NCI-H2171 treated with DMSO at 0.1 percent for 48 hours (cell line): ENCODE measurements around the gene HPSE2.
A peak's percentile ranks its signal among the peaks of the same experiment; 100 is the strongest.
"Not testable (repeated sequence)": the region's sequence is repeated elsewhere in the genome, so short reads cannot be mapped to it uniquely, and the experiment has no call there.

Experiments used
- DNase-seq: peaks from one replicate; lab custom pipeline; 2025; lab: John Stamatoyannopoulos, UW

HPSE2 gene

DNA sequence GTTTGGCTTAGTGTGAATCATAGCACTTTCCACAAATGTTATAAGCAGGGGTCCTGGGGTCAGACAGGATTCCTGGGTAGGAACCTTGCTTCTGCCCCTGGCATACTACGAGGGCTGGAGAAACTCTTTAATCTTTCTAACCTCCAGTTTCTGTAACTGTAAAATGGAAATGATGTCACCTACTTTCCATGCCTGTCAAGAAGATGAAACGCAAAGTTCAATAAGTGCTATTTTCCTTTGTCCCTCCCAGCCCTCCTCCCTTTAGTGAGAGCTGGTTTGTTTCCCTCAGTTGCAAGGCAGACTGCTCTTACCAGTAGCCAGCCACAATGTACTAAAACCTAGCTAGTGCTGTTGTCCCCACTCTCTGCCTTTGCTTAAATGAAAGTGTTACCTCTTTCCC lies 671.8 kb downstream of the HPSE2 start:
- no peak for DNase-seq

- no peak for DNase-seq
These were observed 675.1 kb downstream of the HPSE2 start for GRCh38 chr10:98560565-98560964.

DNA sequence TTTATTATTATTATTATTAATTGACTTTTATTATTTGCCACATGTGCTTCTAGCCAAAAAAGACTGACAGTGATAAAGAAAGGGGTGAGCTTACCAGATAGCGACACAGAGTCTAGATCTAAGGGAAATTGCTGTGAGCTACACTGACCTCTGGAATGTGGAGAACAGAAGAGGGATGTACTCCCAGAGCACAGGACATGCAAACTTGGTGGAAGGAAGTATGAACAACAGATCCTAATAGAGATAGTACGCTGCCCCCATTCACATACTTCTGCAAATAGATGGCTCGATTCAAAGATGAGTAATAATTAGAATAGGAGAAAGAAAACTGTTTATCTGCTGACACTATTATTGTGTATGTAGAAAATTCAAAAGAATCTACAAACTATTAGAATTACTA lies 679.6 kb downstream of the HPSE2 start:
- DNase-seq, result no peak

DNA sequence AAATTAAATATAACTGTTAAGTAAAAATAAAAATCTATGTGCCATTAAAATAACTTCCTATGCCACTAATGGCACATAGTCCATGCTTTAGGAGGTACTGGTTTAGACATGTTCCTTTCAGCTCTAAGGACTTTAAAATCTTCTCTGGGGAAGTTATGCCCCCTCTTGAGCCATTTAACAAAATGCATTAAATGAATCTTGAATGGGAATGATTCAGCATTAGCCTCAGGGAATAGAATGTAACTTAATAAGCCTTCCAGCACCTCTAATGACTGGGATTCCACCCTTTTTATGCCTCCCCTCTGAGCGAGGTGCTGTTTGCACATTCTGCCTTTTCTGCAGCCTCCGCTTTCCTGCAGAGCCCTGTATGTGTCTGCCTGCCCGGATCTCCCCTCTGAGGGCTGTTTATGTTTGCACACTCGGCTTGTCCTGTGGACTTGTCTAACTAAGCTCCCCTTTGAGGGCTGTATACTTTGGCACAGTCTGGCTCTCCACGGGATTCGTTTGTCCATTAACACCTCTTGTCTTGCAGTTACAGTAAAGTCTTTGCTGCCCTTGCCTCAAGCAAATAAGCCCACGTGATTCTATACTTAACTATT lies 680.5 kb downstream of the HPSE2 start:
- DNase-seq, result peak; percentile 60

DNA sequence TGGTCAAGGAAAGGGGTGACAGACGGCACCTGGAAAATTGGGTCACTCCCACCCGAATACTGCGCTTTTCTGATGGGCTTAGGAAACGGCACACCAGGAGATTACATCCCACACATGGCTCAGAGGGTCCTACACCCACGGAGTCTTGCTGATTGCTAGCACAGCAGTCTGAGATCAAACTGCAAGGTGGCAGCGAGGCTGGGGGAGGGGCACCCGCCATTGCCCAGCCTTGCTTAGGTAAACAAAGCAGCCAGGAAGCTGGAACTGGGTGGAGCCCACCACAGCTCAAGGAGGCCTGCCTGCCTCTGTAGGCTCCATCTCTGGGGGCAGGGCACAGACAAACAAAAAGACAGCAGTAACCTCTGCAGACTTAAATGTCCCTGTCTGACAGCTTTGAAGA lies 694.1 kb downstream of the HPSE2 start:
- not testable (repeated sequence) for DNase-seq

GRCh38 chr10:98539578-98539977 lies 696.1 kb downstream of the HPSE2 start:
- DNase-seq, result no peak

GRCh38 chr10:98538472-98538871 lies 697.2 kb downstream of the HPSE2 start:
- no peak for DNase-seq

- no peak for DNase-seq
These were observed 699.1 kb downstream of the HPSE2 start for GRCh38 chr10:98536551-98536950.

DNA sequence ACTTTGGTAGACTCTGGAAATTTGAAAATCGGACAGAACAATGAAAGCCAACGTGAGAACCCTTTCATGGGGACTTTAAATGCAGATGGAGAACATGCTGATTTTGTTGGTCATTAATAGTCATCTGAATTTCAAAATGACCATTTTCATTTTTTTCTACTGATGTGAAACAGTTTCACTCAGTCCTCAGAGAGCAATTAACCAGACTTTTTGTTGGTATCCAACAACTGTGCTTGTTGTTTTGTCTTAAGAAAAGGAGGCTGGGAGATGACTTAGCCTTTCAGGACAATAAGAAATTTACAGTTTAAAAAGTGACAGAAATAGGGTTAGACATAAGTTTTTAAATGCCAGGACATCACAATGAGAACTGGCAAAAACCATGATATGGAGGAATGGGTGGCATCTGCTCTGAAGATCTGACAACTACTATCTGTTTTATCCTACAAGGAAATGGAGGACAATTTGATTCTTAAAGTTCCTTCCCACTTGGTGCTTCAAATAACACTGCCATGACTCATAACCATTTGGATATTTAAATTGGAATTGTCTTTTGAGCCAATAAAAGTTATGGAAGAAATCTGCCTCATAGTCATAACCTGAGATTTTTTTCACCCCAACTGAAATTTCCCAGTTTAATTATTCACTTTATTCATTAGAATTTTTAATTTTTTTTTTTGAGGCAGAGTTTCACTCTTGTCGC lies 701.8 kb downstream of the HPSE2 start:
- no peak for DNase-seq

DNA sequence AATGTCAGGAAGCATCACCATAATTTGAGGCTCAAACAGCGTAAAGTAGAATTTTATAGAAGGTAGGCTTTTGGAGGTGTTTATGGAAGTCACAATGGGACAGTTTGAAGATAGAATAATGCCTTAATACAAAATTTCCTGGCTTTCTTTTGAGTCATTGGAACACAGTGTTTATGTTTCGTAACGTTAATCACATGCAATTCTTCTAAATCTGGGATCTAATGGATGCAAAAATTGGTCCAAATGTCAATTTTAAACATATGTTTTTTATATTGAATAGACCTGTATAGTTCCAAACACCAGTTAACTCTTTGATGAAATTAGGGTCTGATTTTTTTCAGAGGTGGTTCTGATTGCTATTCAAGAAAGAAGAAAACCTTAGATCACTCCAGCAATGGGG lies 702.4 kb downstream of the HPSE2 start:
- no peak for DNase-seq

DNA sequence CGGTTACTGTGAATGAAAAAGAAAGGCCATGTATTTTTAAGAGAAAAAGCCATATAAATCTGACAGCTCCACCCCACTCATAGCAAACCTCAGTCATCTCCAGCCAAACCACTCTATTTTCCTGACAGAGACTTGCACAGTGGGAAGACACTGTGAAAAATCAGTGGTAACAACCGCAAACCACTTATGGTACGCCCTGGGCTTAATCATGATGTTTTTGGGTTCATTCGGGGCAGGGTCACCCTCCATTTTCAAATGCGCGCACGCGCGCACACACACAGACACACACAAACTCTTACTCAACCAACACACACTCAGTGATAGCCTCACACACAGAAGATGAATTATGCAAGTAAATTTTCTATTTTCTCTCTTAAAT lies 706.9 kb downstream of the HPSE2 start:
- DNase-seq, result no peak

GRCh38 chr10:98528166-98528804 lies 707.4 kb downstream of the HPSE2 start:
- DNase-seq, result no peak

DNA sequence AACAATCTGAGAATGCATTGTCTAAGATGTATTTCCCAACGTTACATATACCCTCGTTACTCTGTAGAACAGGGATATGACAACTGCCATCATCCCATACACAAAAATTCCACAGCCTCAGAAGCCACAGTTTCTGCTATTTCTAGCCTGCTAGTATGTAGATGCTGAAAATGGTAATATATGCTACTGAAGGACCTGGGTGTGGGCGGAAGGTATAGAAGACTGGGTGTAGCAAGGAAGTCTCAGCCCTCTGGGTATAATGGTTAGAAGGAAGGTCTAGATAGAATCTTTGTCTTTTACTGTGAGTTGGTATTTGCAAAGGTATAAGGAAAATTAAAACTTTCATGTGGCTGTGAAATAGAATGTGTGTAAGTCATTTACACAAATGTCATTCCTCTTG lies 709.7 kb downstream of the HPSE2 start:
- no peak for DNase-seq

- no peak for DNase-seq
These were observed 711.5 kb downstream of the HPSE2 start for GRCh38 chr10:98524124-98524523.

DNA sequence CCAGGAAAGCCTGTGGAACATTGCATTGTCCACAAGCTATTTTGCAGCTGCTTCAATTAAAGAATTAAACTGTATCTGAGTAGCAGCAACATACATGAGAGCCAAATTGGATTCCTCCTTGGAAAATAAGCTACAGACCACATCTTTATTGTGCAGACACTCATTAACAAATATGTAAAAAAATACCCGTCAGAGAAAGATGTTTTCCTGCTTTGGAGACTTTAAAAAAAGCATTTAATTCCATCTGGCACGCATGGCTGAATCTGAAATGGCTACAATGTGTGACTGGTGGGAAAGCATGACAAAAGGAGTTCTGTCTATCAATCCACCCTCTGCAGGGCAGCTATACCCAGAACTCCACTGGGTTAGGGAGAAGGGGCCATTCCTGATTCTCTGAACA lies 715.8 kb downstream of the HPSE2 start:
- DNase-seq, result no peak

DNA sequence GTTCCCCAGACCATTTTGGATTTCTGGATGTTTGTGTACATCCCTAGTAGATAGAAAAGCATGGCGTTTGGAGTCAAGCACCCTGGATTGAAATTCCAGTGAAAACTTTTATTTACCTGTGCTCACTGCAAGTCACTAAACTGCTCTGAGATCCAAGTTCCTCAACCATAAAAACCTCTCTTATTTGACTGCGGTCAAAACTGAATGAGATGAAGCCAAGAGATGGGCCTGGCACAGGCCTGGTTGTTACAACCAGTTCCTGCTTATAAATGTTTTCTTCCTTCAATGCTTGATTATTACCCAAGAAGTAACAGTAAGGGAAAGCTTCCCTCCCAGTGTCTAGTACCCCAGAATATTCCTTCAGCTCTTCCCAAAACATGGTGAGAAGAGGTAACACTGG lies 718.0 kb downstream of the HPSE2 start:
- DNase-seq, result no peak

- no peak for DNase-seq
These were observed 719.3 kb downstream of the HPSE2 start for GRCh38 chr10:98516352-98516751.

GRCh38 chr10:98513704-98514103 lies 721.9 kb downstream of the HPSE2 start:
- DNase-seq, result no peak

- DNase-seq, result no peak
These were observed 723.8 kb downstream of the HPSE2 start for GRCh38 chr10:98511876-98512275.

DNA sequence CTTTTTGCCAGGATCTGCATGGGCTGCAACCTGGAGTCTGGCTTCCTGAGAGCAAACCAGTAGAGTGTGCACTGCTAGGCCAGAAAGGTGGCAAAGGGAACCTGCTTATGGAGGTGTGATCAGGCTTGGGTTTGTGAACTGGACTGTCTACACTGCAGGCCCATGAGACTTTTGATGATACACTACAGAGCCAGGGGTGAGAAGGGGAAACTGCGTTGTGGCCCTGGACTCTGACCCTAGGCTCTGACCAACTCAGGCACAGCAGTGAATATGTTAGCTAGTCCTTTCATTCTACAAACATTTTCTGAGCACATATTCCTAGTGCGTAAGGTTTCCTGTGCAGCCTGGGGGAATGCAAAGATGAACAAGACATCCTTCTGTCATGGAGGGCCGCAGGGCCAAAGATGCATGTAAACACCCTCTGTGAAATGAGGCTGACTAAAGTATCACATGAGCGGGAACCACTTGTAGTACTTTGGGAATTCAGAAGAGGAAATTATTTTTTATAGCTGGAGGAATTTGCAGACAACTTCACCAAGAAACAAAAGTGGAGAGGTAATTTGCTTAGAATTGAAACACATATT lies 725.1 kb downstream of the HPSE2 start:
- DNase-seq, result no peak

- DNase-seq, result no peak
These were observed 725.9 kb downstream of the HPSE2 start for GRCh38 chr10:98509745-98510144.

DNA sequence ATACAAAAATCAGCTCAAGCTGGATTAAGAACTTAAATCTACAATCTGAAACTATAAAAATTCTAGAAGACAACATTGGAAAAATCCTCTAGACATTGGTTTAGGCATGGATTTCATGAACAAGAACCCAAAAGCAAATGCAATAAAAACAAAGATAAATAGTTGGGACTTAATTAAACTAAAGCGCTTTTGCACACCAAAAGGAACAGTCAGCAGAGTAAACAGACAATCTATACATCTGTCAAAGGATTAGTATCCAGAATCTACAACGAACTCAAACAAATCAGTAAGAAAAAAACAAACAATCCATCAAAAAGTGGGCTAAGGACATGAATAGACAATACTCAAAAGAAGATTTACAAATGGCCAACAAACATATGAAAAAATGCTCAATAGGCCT lies 733.1 kb downstream of the HPSE2 start:
- DNase-seq, result peak; percentile 26

DNA sequence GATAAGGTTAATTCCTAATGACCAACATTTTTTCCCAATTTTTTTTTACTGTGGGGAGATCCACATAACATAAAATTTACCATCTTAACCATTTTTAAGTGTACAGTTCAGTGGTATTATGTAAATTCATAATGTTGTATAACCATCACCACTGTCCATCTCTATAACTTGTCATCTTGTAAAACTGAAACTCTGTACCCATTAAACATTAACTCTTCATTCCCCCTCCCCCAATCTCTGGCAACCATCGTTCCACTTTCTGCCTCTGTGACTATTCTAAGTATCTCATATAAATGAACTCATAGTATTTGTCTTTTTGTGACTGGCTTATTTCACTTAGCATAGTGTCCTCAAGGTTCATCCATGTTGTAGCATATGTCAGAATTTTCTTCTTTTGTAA lies 742.9 kb downstream of the HPSE2 start:
- no peak for DNase-seq
